ENCODE measurements around the gene F12.

DNA sequence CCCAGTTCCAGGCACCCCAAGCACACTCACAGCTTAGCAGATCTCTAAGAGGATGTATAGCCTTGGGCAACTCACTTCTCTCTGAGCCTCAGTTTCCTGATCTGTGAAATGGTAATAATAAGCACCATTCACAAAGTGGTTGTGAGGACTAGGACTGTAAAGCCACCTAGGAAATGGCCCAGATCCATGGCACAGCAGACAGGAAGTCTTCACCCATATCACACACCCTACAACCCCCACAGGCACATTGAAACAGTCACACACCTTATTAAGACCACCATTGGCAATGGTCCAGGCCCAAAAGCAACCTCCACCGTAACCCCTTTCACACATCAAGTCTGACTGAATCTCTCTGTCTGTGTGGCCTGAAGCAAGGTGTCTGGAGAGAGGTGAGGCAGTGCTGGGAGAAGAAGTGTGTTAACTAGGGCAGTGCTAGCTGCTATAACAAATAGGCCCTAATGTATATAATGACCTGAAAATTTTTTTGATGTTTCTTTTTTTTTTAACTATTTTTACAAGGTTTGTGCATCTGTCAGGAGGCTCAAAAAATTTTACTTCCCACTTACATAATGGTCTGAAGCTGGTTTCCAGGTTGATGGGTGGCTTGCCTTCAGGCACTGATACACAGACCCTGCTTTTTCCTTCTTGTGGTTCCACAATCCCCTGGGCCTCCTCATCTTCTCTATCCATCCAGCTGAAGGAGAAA is 54.0 kb downstream of the F12 start:
- TF ChIP-seq, protein P1, sequence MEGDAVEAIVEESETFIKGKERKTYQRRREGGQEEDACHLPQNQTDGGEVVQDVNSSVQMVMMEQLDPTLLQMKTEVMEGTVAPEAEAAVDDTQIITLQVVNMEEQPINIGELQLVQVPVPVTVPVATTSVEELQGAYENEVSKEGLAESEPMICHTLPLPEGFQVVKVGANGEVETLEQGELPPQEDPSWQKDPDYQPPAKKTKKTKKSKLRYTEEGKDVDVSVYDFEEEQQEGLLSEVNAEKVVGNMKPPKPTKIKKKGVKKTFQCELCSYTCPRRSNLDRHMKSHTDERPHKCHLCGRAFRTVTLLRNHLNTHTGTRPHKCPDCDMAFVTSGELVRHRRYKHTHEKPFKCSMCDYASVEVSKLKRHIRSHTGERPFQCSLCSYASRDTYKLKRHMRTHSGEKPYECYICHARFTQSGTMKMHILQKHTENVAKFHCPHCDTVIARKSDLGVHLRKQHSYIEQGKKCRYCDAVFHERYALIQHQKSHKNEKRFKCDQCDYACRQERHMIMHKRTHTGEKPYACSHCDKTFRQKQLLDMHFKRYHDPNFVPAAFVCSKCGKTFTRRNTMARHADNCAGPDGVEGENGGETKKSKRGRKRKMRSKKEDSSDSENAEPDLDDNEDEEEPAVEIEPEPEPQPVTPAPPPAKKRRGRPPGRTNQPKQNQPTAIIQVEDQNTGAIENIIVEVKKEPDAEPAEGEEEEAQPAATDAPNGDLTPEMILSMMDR (IDR thresholded peaks at IDR 0.05; ENCODE audit: insufficient read depth, low read length): no peak
- no peak for TF ChIP-seq POLR2AphosphoS5 (IDR thresholded peaks at IDR 0.05; ENCODE audit: low read depth)
- TF ChIP-seq, protein P2, sequence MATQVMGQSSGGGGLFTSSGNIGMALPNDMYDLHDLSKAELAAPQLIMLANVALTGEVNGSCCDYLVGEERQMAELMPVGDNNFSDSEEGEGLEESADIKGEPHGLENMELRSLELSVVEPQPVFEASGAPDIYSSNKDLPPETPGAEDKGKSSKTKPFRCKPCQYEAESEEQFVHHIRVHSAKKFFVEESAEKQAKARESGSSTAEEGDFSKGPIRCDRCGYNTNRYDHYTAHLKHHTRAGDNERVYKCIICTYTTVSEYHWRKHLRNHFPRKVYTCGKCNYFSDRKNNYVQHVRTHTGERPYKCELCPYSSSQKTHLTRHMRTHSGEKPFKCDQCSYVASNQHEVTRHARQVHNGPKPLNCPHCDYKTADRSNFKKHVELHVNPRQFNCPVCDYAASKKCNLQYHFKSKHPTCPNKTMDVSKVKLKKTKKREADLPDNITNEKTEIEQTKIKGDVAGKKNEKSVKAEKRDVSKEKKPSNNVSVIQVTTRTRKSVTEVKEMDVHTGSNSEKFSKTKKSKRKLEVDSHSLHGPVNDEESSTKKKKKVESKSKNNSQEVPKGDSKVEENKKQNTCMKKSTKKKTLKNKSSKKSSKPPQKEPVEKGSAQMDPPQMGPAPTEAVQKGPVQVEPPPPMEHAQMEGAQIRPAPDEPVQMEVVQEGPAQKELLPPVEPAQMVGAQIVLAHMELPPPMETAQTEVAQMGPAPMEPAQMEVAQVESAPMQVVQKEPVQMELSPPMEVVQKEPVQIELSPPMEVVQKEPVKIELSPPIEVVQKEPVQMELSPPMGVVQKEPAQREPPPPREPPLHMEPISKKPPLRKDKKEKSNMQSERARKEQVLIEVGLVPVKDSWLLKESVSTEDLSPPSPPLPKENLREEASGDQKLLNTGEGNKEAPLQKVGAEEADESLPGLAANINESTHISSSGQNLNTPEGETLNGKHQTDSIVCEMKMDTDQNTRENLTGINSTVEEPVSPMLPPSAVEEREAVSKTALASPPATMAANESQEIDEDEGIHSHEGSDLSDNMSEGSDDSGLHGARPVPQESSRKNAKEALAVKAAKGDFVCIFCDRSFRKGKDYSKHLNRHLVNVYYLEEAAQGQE (IDR thresholded peaks at IDR 0.05; ENCODE audit: insufficient replicate concordance, low read depth): no peak

All from HL-60 (cell line).